HEK293T (cell line): ENCODE data around the gene C15orf39.

ENCODE experiments used
- CTCF ChIA-PET: fragments of 350-600 bp; formaldehyde crosslinking; extraction: SDS; loops from one replicate; lab custom pipeline; 2021; ENCODE audit warnings: antibody characterized with exemption, inconsistent platforms; lab: Yijun Ruan, JAX
- POLR2A ChIA-PET: fragments of 350-600 bp; formaldehyde crosslinking; extraction: SDS; loops from one replicate; lab custom pipeline; 2020; ENCODE audit warnings: antibody characterized with exemption, inconsistent platforms; lab: Yijun Ruan, JAX
- DNase-seq: peaks from one replicate; pipeline ENCODE4 v3.0.0; 2012; ENCODE audit warnings: mixed read lengths; ENCODE audit errors: extremely low spot score
- ARNT ChIP-seq: fragments of 450-650 bp; IDR thresholded peaks from 2 replicates; pipeline ENCODE4 v1.6.1; 2017; ENCODE audit warnings: mild to moderate bottlenecking
- BHLHE40 ChIP-seq: fragments of 450-650 bp; IDR thresholded peaks from 2 replicates; pipeline ENCODE4 v1.6.1; 2016; ENCODE audit warnings: mild to moderate bottlenecking, moderate library complexity, borderline replicate concordance
- CTBP1 ChIP-seq: fragments of 450-650 bp; IDR thresholded peaks from 2 replicates; pipeline ENCODE4 v1.6.1; 2016; ENCODE audit warnings: borderline replicate concordance
- ELF4 ChIP-seq: fragments of 450-650 bp; IDR thresholded peaks from 2 replicates; pipeline ENCODE4 v1.6.1; 2017; ENCODE audit warnings: antibody characterized with exemption
- FOXA1 ChIP-seq: fragments of 450-650 bp; IDR thresholded peaks from 2 replicates; pipeline ENCODE4 v1.6.1; 2016; ENCODE audit warnings: mild to moderate bottlenecking
- FOXK2 ChIP-seq: fragments of 450-650 bp; IDR thresholded peaks from 2 replicates; pipeline ENCODE4 v1.6.1; 2016; ENCODE audit warnings: mild to moderate bottlenecking
- FOXM1 ChIP-seq: fragments of 450-650 bp; IDR thresholded peaks from 2 replicates; pipeline ENCODE4 v1.6.1; 2017; ENCODE audit warnings: mild to moderate bottlenecking, borderline replicate concordance
- HDGF ChIP-seq: fragments of 450-650 bp; IDR thresholded peaks from 2 replicates; pipeline ENCODE4 v1.6.1; 2017; ENCODE audit warnings: antibody characterized with exemption, borderline replicate concordance
- L3MBTL2 ChIP-seq: fragments of 450-650 bp; conservative IDR thresholded peaks from 2 replicates; pipeline ENCODE4 v1.6.1; 2016; ENCODE audit warnings: mild to moderate bottlenecking
- LEF1 ChIP-seq: fragments of 450-650 bp; IDR thresholded peaks from 2 replicates; pipeline ENCODE4 v1.6.1; 2017; ENCODE audit warnings: mild to moderate bottlenecking, borderline replicate concordance
- NFRKB ChIP-seq: fragments of 450-650 bp; IDR thresholded peaks from 2 replicates; pipeline ENCODE4 v1.6.1; 2016; ENCODE audit warnings: mild to moderate bottlenecking, moderate library complexity
- PKNOX1 ChIP-seq: fragments of 450-650 bp; IDR thresholded peaks from 2 replicates; pipeline ENCODE4 v1.6.1; 2016
- SP1 ChIP-seq: fragments of 450-650 bp; IDR thresholded peaks from 2 replicates; pipeline ENCODE4 v1.6.1; 2017
- SUZ12 ChIP-seq: fragments of 450-650 bp; IDR thresholded peaks from 2 replicates; pipeline ENCODE4 v1.6.1; 2016; ENCODE audit warnings: mild to moderate bottlenecking
- TARDBP ChIP-seq: fragments of 450-650 bp; IDR thresholded peaks from 2 replicates; pipeline ENCODE4 v1.6.1; 2016
- ZNF384 ChIP-seq: fragments of 450-650 bp; IDR thresholded peaks from 2 replicates; pipeline ENCODE4 v1.6.1; 2016

The C15orf39 gene

GRCh38 chr15:75209289-75209676, 7.6 kb downstream of the C15orf39 start:
- DNase-seq: no peak
- CTCF ChIA-PET: no interaction called here

GRCh38 chr15:75210811-75211230, 9.1 kb downstream of the C15orf39 start:
- DNase-seq: no peak
- CTCF ChIA-PET: no interaction called here
- POLR2A ChIA-PET: interaction anchor here (1.4 kb wide), 1 partner anchor 13 kb away, joined by 3 read pairs; no protein-coding TSS in a partner anchor
- TF ChIP-seq SP1: no peak
- TF ChIP-seq NFRKB: no peak
- TF ChIP-seq L3MBTL2: no peak
- TF ChIP-seq CTBP1: no peak
- TF ChIP-seq PKNOX1: no peak
- no peak for TF ChIP-seq LEF1
- no peak for TF ChIP-seq FOXM1
- TF ChIP-seq HDGF: no peak
- TF ChIP-seq TARDBP: no peak
- TF ChIP-seq ELF4: no peak
- TF ChIP-seq ZNF384: no peak
- TF ChIP-seq SUZ12: no peak
- no peak for TF ChIP-seq FOXA1
- no peak for TF ChIP-seq ARNT
- no peak for TF ChIP-seq BHLHE40
- no peak for TF ChIP-seq FOXK2

More at GRCh38 chr15:75209289-75209676, 7.6 kb downstream of the C15orf39 start:
- POLR2A ChIA-PET: interaction anchor here (0.7 to 2.6 kb wide), 3 partner anchors 10 to 186 kb away, joined by 3 to 8 read pairs (median 4); partner anchors contain the start of gene PPCDC
- TF ChIP-seq ZNF384 (no peak), NFRKB (no peak), FOXM1 (no peak), SP1 (no peak), PKNOX1 (no peak)

DNA sequence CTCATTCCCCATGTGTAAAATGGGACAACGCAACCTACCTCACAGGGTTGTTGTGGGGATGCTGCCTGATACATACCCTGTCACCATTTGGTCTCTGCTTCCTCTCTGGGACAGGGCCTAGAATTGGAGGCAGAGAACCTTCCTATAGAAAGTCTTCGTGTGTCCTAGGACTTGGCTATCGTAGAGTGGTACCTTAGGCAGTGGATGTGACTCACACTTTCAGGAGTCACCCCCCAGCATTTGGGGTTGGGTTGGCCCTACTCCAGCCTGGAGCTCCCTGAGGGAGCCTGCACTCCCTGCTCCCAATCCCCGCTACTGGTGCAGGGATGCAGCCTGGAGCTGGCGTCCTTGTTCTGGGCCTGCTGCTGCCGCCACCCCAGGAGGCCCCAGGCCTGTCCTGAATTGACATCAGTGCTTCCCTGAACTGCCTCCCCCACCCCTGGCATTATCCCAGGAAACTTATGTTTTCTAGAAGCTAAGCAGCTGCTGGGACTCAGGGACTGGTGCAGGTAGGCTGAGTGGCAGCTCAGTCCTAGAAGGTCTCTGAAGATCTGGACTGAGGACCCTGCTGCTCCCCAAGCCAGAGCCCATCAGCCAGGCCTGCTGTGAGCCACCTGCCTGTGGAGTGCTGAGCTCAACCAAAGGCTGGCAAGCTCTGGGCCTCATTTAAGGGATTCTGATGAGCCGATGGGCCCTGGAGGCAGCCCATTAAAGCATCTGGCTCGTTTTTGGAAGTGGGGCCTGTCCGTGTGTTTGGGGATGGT, 9.9 kb downstream of the C15orf39 start:
- DNase-seq: no peak
- POLR2A ChIA-PET: interaction anchor here (1.4 kb wide), 1 partner anchor 12 kb away, joined by 3 read pairs; no protein-coding TSS in a partner anchor
- no peak for TF ChIP-seq ELF4
- no peak for TF ChIP-seq SP1
- TF ChIP-seq ZNF384: no peak
- TF ChIP-seq FOXM1: no peak
- TF ChIP-seq PKNOX1: no peak
- TF ChIP-seq FOXK2: no peak
- no peak for TF ChIP-seq L3MBTL2
- TF ChIP-seq SUZ12: no peak
- TF ChIP-seq NFRKB: no peak
- TF ChIP-seq HDGF: no peak
- CTCF ChIA-PET: no interaction called here

GRCh38 chr15:75212200-75212858, 10.6 kb downstream of the C15orf39 start:
- CTCF ChIA-PET: no interaction called here
- no peak for DNase-seq
- POLR2A ChIA-PET: interaction anchor here (1.4 kb wide), 1 partner anchor 12 kb away, joined by 3 read pairs; no protein-coding TSS in a partner anchor
- TF ChIP-seq FOXM1: no peak
- TF ChIP-seq ELF4: no peak

- POLR2A ChIA-PET: no interaction called here
- CTCF ChIA-PET: interaction anchor here (1.5 kb wide), 1 partner anchor 9 kb away, joined by 8 read pairs; no protein-coding TSS in a partner anchor
These were observed 11.6 kb downstream of the C15orf39 start for GRCh38 chr15:75213212-75213767.

DNA sequence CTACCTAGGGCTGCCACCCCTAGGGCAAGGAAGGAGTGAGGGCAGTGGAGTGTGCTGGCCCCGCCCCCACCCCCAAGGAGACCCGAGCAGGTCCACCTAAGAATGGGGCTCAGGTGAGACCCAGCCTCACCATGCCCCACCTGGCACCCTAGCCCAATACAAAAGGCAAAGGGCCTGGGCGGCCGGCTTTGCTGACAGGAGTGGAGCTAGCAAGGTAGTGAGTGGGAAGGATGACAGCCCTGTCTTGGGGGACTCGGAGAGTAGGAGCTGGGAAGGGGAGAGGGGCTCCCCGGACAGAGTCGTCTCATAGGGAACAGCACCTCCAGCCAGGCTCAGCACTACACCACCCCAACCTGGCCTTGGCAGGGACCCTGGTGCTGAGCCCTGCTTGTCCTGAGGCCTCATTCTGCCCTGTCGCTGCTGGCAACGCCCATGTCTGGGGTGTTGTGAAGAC, 12.1 kb downstream of the C15orf39 start:
- DNase-seq: no peak
- POLR2A ChIA-PET: interaction anchor here (1.2 kb wide), 1 partner anchor 190 kb away, joined by 6 read pairs; the partner anchor contains the start of gene PPCDC

More at GRCh38 chr15:75213212-75213767, 11.6 kb downstream of the C15orf39 start:
- TF ChIP-seq LEF1 (no peak), ARNT (no peak), BHLHE40 (no peak)
- no peak for DNase-seq

More for the DNA sequence above, 12.1 kb downstream of the C15orf39 start:
- TF ChIP-seq BHLHE40: no peak
- TF ChIP-seq PKNOX1: no peak
- no peak for TF ChIP-seq L3MBTL2
- TF ChIP-seq LEF1: no peak
- TF ChIP-seq FOXM1: no peak
- TF ChIP-seq ZNF384: no peak
- TF ChIP-seq NFRKB: no peak
- TF ChIP-seq CTBP1: no peak
- TF ChIP-seq FOXA1: no peak
- TF ChIP-seq TARDBP: no peak
- no peak for TF ChIP-seq SP1
- no peak for TF ChIP-seq ELF4
- TF ChIP-seq FOXK2: no peak
- TF ChIP-seq HDGF: no peak
- no peak for TF ChIP-seq SUZ12
- no peak for TF ChIP-seq ARNT
- CTCF ChIA-PET: interaction anchor here (1.5 kb wide), 1 partner anchor 10 kb away, joined by 8 read pairs; no protein-coding TSS in a partner anchor
